HepG2 (cell line): Measurements from ENCODE around the gene OBSL1. TPM values are rescaled to one million over a fixed set of nuclear protein-coding genes. Genes with fewer than 3 reads are reported as not detected.

ENCODE experiments used
- ATAC-seq: fragments of 200-7000 bp; cut with Tn5 transposase; 3 replicates; pipeline ENCODE4 v1.9.1; 2020; ENCODE audit warnings: mild to moderate bottlenecking, moderate library complexity
- BruUV-seq: library from RNA; stranded (reverse); fragments of 400-500 nt; replicated peaks from 2 replicates; lab custom pipeline; 2021; lab: Mats Ljungman, UMichigan
- CTCF ChIA-PET: fragments of 300-600 bp; formaldehyde crosslinking; extraction: SDS; loops from one replicate; lab custom pipeline; 2021; ENCODE audit warnings: low total read pairs, inconsistent platforms, low intra/inter-chr PET ratio; lab: Yijun Ruan, JAX
- POLR2A ChIA-PET: fragments of 350-600 bp; sonication (Branson Sonifier 250); formaldehyde crosslinking; loops from one replicate; lab custom pipeline; 2020; ENCODE audit warnings: antibody characterized with exemption, inconsistent platforms; lab: Yijun Ruan, JAX
- DNase-seq: peaks from one replicate; pipeline ENCODE4 v3.0.0-alpha.2; 2015; ENCODE audit warnings: low spot score
- FAIRE-seq: peaks from 3 replicates; lab custom pipeline; 2011; peaks lifted over from hg19 to GRCh38; lab: Jason Lieb, UNC
- H2AFZ ChIP-seq: one replicate; pipeline ENCODE4 v1.6.1; 2011; ENCODE audit warnings: low read length, inconsistent platforms
- H3K27ac ChIP-seq: fragments of 300-600 bp; 3 replicates; pipeline ENCODE4 v1.8.0; 2011; ENCODE audit warnings: mixed run types, mild to moderate bottlenecking, mixed read lengths, low read length, inconsistent platforms; ENCODE audit not compliant: insufficient read depth; ENCODE audit errors: extremely low read length
- H3K27me3 ChIP-seq, 2 experiments: fragments of 200-600 bp in 1 of 2; 2 replicates in 1 of 2; 3 replicates in 1 of 2; pipeline versions ENCODE4 v1.6.0 to v1.8.0; 2011; ENCODE audit warnings: low read length in 2 of 2, mild to moderate bottlenecking in 2 of 2, moderate library complexity in 2 of 2, inconsistent platforms in 1 of 2; ENCODE audit not compliant: insufficient read depth in 2 of 2, control insufficient read depth in 1 of 2
- H3K36me3 ChIP-seq, 2 experiments: fragments of 200-600 bp in 1 of 2; replicated peaks in 1 of 2; 2 replicates in 1 of 2; 3 replicates in 1 of 2; pipeline versions ENCODE4 v1.5.1 to v1.8.0; 2011; ENCODE audit warnings: low read length in 2 of 2, inconsistent platforms in 1 of 2; ENCODE audit not compliant: insufficient read depth in 2 of 2, control insufficient read depth in 1 of 2
- H3K4me1 ChIP-seq: 2 replicates; pipeline ENCODE4 v1.5.1; 2012; ENCODE audit warnings: low read length, inconsistent platforms; ENCODE audit not compliant: insufficient read depth
- H3K4me2 ChIP-seq: 2 replicates; pipeline ENCODE4 v1.6.0; 2011; ENCODE audit warnings: low read depth, low read length, inconsistent platforms
- H3K4me3 ChIP-seq, 3 experiments: fragments of 200-600 bp in 1 of 3; sonication (generic), shearing (Covaris generic) in 1 of 3; replicated peaks in 1 of 3; 2 replicates each; pipeline ENCODE4 v1.5.1; 2011 to 2016; ENCODE audit warnings: low read length in 3 of 3, inconsistent platforms in 2 of 3, low read depth in 2 of 3, mild to moderate bottlenecking in 2 of 3, control low read depth in 1 of 3, mixed read lengths in 1 of 3; ENCODE audit not compliant: insufficient read depth in 1 of 3
- H3K79me2 ChIP-seq: one replicate; pipeline ENCODE4 v1.6.1; 2011; ENCODE audit warnings: low read length, inconsistent platforms; ENCODE audit not compliant: insufficient read depth
- H3K9ac ChIP-seq: 2 replicates; pipeline ENCODE4 v1.6.0; 2011; ENCODE audit warnings: mild to moderate bottlenecking, low read depth, low read length, inconsistent platforms; ENCODE audit not compliant: insufficient read depth
- H3K9me3 ChIP-seq: 2 replicates; pipeline ENCODE4 v1.5.1; 2012; ENCODE audit warnings: mild to moderate bottlenecking, low read length
- H4K20me1 ChIP-seq: 2 replicates; pipeline ENCODE4 v1.6.0; 2011; ENCODE audit warnings: inconsistent platforms, mild to moderate bottlenecking, low read length, moderate library complexity; ENCODE audit not compliant: insufficient read depth
- BRF2 ChIP-seq: sonication (generic); formaldehyde crosslinking; IDR thresholded peaks from 2 replicates; pipeline ENCODE4 v1.8.1; 2022; ENCODE audit warnings: mild to moderate bottlenecking, missing genetic modification reagents
- GATAD1 ChIP-seq: IDR thresholded peaks from 2 replicates; pipeline ENCODE4 v1.6.1; 2016; ENCODE audit warnings: missing genetic modification reagents, missing compliant biosample characterization
- GTF2F1 ChIP-seq: fragments of 150-350 bp; IDR thresholded peaks from 2 replicates; pipeline ENCODE4 v1.6.1; 2014; ENCODE audit warnings: low read length
- GTF3A ChIP-seq: sonication (generic); formaldehyde crosslinking; conservative IDR thresholded peaks from 2 replicates; pipeline ENCODE4 v1.4.0; 2020; ENCODE audit warnings: mild to moderate bottlenecking, missing genetic modification reagents
- HDAC2 ChIP-seq: sonication (generic); formaldehyde crosslinking; IDR thresholded peaks from 2 replicates; pipeline ENCODE4 v1.4.0; 2020; ENCODE audit warnings: missing genetic modification reagents
- HNRNPH1 ChIP-seq: fragments of 200-400 bp; formaldehyde crosslinking; optimal IDR thresholded peaks from 2 replicates; pipeline ENCODE3; 2017; ENCODE audit warnings: mild to moderate bottlenecking, low read depth, low read length
- HNRNPL ChIP-seq: fragments of 200-400 bp; formaldehyde crosslinking; IDR thresholded peaks from 2 replicates; pipeline ENCODE4 v1.6.1; 2017; ENCODE audit warnings: mild to moderate bottlenecking, low read depth, low read length
- HOXA7 ChIP-seq: sonication (generic); formaldehyde crosslinking; IDR thresholded peaks from 2 replicates; pipeline ENCODE4 v1.8.1; 2022; ENCODE audit warnings: mild to moderate bottlenecking, missing genetic modification reagents, moderate library complexity
- KDM5B ChIP-seq: sonication (generic); formaldehyde crosslinking; IDR thresholded peaks from 2 replicates; pipeline ENCODE4 v1.4.0; 2020; ENCODE audit warnings: missing genetic modification reagents, mild to moderate bottlenecking, borderline replicate concordance
- KDM6A ChIP-seq: IDR thresholded peaks from 2 replicates; pipeline ENCODE4 v1.6.1; 2016; ENCODE audit warnings: low read depth
- NFKB2 ChIP-seq: sonication (generic); formaldehyde crosslinking; IDR thresholded peaks from 2 replicates; pipeline ENCODE4 v1.4.0; 2020; ENCODE audit warnings: missing genetic modification reagents, borderline replicate concordance
- RFXAP ChIP-seq: sonication (generic); formaldehyde crosslinking; IDR thresholded peaks from 2 replicates; pipeline ENCODE4 v1.4.0; 2020; ENCODE audit warnings: missing genetic modification reagents, borderline replicate concordance
- TAF1 ChIP-seq: sonication (generic); formaldehyde crosslinking; IDR thresholded peaks from 2 replicates; pipeline ENCODE4 v1.4.0; 2020; ENCODE audit warnings: missing genetic modification reagents
- UBTF ChIP-seq: sonication (generic); formaldehyde crosslinking; IDR thresholded peaks from 2 replicates; pipeline ENCODE4 v1.4.0; 2020; ENCODE audit warnings: mild to moderate bottlenecking, missing genetic modification reagents
- ZNF512 ChIP-seq: sonication (generic); formaldehyde crosslinking; IDR thresholded peaks from 2 replicates; pipeline ENCODE4 v1.4.0; 2020; ENCODE audit warnings: mild to moderate bottlenecking, missing genetic modification reagents
- ZSCAN25 ChIP-seq: sonication (generic); formaldehyde crosslinking; IDR thresholded peaks from 2 replicates; pipeline ENCODE4 v1.8.0; 2022; ENCODE audit warnings: mild to moderate bottlenecking, missing genetic modification reagents
- WGBS: methylation state at CpG from one replicate; pipeline ENCODE4 v1.1.6; 2017; ENCODE audit warnings: low lambda C conversion rate; 5-methylcytosine and 5-hydroxymethylcytosine counted together
- in situ Hi-C: cut with HindIII; loops from 2 replicates; pipeline ENCODE4 v1.10.0; 2017; ENCODE audit warnings: low pct_unique_long_range_greater_than_20kb; ENCODE audit not compliant: extremely low pct_ligation_motif_present
- intact Hi-C: fragments of 100-400 bp; cut with micrococcal nuclease; formaldehyde crosslinking; loops from one replicate; pipeline ENCODE4 v1.10.0; 2022; ENCODE audit not compliant: unreplicated experiment
- polyA plus RNA-seq, 8 experiments: library from polyadenylated mRNA; depleted of rRNA in 3 of 8; stranded (reverse) in 7 of 8; unstranded in 1 of 8; fragments of >200 nt; fragmentation: Illumina TruSeq in 4 of 8; extraction: Trizol in 4 of 8; gene quantifications; 2 replicates each; pipeline versions ENCODE4 v1.2.1 to v1.2.3, GENCODE V29; 2011 to 2016; ENCODE audit warnings: low read depth in 4 of 8, missing spikeins in 1 of 8, mixed read lengths in 1 of 8; ENCODE audit not compliant: insufficient read depth in 1 of 8
- total RNA-seq, 5 experiments: library from RNA; depleted of rRNA; stranded (reverse); fragments of >200 nt; fragmentation: Illumina TruSeq; extraction: Trizol; gene quantifications; 2 replicates each; pipeline ENCODE4 v1.2.3, GENCODE V29; 2016; ENCODE audit warnings: low read depth in 1 of 5
- TF ChIP-seq, protein P1 (sequence below): sonication (generic); formaldehyde crosslinking; IDR thresholded peaks from 2 replicates; pipeline ENCODE4 v1.4.0; 2020; ENCODE audit warnings: missing genetic modification reagents
- TF ChIP-seq, protein P2 (sequence below): sonication (generic); formaldehyde crosslinking; IDR thresholded peaks from 2 replicates; pipeline ENCODE4 v1.8.0; 2022; ENCODE audit warnings: missing genetic modification reagents, mild to moderate bottlenecking, borderline replicate concordance

The OBSL1 gene
- total and polyA plus RNA-seq, 2 of the 13 experiments (the other 11 are each of a cell fraction or from before 2014, with no cell fraction given) = 86.7 to 218 TPM

DNA sequence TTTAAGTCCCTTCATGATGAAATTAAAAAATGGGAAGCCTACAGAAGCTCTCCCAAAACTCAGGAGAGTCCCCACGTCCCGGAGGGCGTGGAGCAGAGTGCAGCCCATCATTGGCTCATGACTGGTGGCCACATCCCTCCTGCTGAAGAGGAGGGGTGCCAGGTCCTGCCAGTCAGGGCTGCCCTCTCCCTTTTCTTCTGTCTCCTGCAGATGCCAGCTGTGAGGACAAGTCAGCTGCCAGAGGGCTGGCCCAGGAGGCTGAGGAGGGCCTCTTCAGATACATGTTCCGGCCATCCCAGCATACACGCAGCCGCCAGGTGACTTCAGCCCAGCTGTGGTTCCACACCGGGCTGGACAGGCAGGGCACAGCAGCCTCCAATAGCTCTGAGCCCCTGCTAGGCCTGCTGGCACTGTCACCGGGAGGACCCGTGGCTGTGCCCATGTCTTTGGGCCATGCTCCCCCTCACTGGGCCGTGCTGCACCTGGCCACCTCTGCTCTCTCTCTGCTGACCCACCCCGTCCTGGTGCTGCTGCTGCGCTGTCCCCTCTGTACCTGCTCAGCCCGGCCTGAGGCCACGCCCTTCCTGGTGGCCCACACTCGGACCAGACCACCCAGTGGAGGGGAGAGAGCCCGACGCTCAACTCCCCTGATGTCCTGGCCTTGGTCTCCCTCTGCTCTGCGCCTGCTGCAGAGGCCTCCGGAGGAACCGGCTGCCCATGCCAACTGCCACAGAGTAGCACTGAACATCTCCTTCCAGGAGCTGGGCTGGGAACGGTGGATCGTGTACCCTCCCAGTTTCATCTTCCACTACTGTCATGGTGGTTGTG, 3.4 kb upstream of the OBSL1 start:
- Histone ChIP-seq H3K4me1 (peaks cover 87% of the 10 kb centered on the region), H3K27ac (peak overlapping the region; percentile 86), H2AFZ (no peak overlapping the region), H3K9me3 (no peaks in the 10 kb centered on the region), H3K9ac (0 out of 2 replicates have a peak overlapping the region, but pooled peaks have one; percentile 65), H3K36me3 (peaks cover 0 to 3% of the 10 kb centered on the region in 2 experiments; a peak in 2 of 5 replicates), H3K27me3 (no peaks in the 10 kb centered on the region), H4K20me1 (no peaks in the 10 kb centered on the region), H3K4me2 (no peak overlapping the region), H3K79me2 (peaks cover 13% of the 10 kb centered on the region), H3K4me3 (no peak overlapping the region; a peak in 1 of 6 replicates)
- BruUV-seq = no TSS peak
- no peak for ATAC-seq
- no peak for FAIRE-seq
- 98% methylated on average over 18 of the region's 22 CpGs for WGBS
- DNase-seq = no peak
- CTCF ChIA-PET = no interaction called here
- in situ Hi-C loops (no loop called here), intact Hi-C loops (loop anchor here (5.0 kb wide), 1 partner anchor 53 kb away; the partner anchor contains the start of gene SLC4A3)
- POLR2A ChIA-PET = interaction anchor here (1.3 to 5.5 kb wide), 3 partner anchors 12 to 76 kb away, joined by 3 to 82 read pairs (median 17); partner anchors contain the start of genes GMPPA and STK11IP
- TF ChIP-seq UBTF (CRISPR knock-in tag) (no peak), TAF1 (no peak), ZSCAN25 (CRISPR knock-in tag) (no peak), NFKB2 (CRISPR knock-in tag) (no peak), HNRNPL (0 out of 2 replicates have a peak, but pooled peaks have one; percentile 40), GTF3A (CRISPR knock-in tag) (no peak), HNRNPH1 (no peak), RFXAP (CRISPR knock-in tag) (no peak), HOXA7 (no peak), BRF2 (CRISPR knock-in tag) (no peak), GATAD1 (CRISPR knock-in tag) (no peak), ZNF512 (CRISPR knock-in tag) (no peak), HDAC2 (no peak), KDM5B (CRISPR knock-in tag) (peak; percentile 73; the same call in 1 of the 2 replicates), GTF2F1 (no peak), KDM6A (CRISPR knock-in tag) (no peak)
- TF ChIP-seq, protein P1, sequence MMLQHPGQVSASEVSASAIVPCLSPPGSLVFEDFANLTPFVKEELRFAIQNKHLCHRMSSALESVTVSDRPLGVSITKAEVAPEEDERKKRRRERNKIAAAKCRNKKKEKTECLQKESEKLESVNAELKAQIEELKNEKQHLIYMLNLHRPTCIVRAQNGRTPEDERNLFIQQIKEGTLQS (CRISPR knock-in tag) = no peak
- TF ChIP-seq, protein P2, sequence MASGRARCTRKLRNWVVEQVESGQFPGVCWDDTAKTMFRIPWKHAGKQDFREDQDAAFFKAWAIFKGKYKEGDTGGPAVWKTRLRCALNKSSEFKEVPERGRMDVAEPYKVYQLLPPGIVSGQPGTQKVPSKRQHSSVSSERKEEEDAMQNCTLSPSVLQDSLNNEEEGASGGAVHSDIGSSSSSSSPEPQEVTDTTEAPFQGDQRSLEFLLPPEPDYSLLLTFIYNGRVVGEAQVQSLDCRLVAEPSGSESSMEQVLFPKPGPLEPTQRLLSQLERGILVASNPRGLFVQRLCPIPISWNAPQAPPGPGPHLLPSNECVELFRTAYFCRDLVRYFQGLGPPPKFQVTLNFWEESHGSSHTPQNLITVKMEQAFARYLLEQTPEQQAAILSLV (CRISPR knock-in tag) = peak; percentile 38; the same call in 1 of the 2 replicates
